Activated naive CD4-positive, alpha-beta T cell treated with anti-CD3 and anti-CD28 coated beads, Interleukin-2, amount 10 ng/mL, durations not matched to agents 5 hours and 36 hours (primary cell): ENCODE measurements around the gene AFF2. TPM values are rescaled to one million over a fixed set of nuclear protein-coding genes. Genes with fewer than 3 reads are reported as not detected.

Experiments used
- total RNA-seq, 2 experiments: library from RNA; stranded (reverse); gene quantifications; one replicate each; pipeline ENCODE4 v1.2.3, GENCODE V29; 2021

The AFF2 gene
- 1 to 10 TPM; 1.4 to 1.6 TPM for total RNA-seq

GRCh38 chrX:148500423-148501385 is at the start of gene AFF2:
Gene AFF2, plus strand, starts transcription at chrX:148500617. Its CDS starts 481 bp downstream, at chrX:148501098.

